Stromal cell of bone marrow (primary cell): ENCODE measurements around the gene CXCR2.
"Not testable (repeated sequence)": the region's sequence is repeated elsewhere in the genome, so short reads cannot be mapped to it uniquely, and the experiment has no call there.

Experiments
- DNase-seq: peaks from one replicate; pipeline ENCODE4 v3.0.0-alpha.2; 2012; ENCODE audit warnings: low read depth

CXCR2 gene

GRCh38 chr2:218125626-218126080 lies at the start of gene CXCR2:
TSS of gene CXCR2 (plus strand) at chr2:218126028. CDS start at chr2:218134802, 8,774 bp downstream.
- no peak for DNase-seq

- no peak for DNase-seq
These were observed 48.2 kb upstream of the CXCR2 start for GRCh38 chr2:218077464-218078216.

GRCh38 chr2:218079943-218080913 lies 45.6 kb upstream of the CXCR2 start:
- DNase-seq = no peak

GRCh38 chr2:218081063-218081462 lies 44.8 kb upstream of the CXCR2 start:
- DNase-seq = no peak

- DNase-seq = no peak
These were observed 44.1 kb upstream of the CXCR2 start for GRCh38 chr2:218081695-218082094.

- no peak for DNase-seq
These were observed 43.1 kb upstream of the CXCR2 start for GRCh38 chr2:218082586-218083351.

GRCh38 chr2:218083352-218083676 lies 42.5 kb upstream of the CXCR2 start:
- no peak for DNase-seq

- DNase-seq = no peak
These were observed 39.4 kb upstream of the CXCR2 start for GRCh38 chr2:218086478-218086877.

- no peak for DNase-seq
These were observed 36.6 kb upstream of the CXCR2 start for GRCh38 chr2:218089259-218089658.

GRCh38 chr2:218091746-218092145 lies 34.1 kb upstream of the CXCR2 start:
- no peak for DNase-seq

- no peak for DNase-seq
These were observed 31.9 kb upstream of the CXCR2 start for GRCh38 chr2:218093879-218094278.

GRCh38 chr2:218095853-218096252 lies 30.0 kb upstream of the CXCR2 start:
- no peak for DNase-seq

- no peak for DNase-seq
These were observed 27.9 kb upstream of the CXCR2 start for GRCh38 chr2:218097975-218098374.

- not testable (repeated sequence) for DNase-seq
These were observed 17.0 kb upstream of the CXCR2 start for GRCh38 chr2:218108834-218109233.

- DNase-seq = not testable (repeated sequence)
These were observed 4.0 kb upstream of the CXCR2 start for GRCh38 chr2:218121789-218122188.

GRCh38 chr2:218122286-218122685 lies 3.5 kb upstream of the CXCR2 start:
- DNase-seq = not testable (repeated sequence)

GRCh38 chr2:218123986-218124385 lies 1.8 kb upstream of the CXCR2 start:
- no peak for DNase-seq

GRCh38 chr2:218125095-218125494 lies 733 bp upstream of the CXCR2 start:
- DNase-seq = no peak

- no peak for DNase-seq
These were observed 2.2 kb downstream of the CXCR2 start for GRCh38 chr2:218127929-218128455.

GRCh38 chr2:218128781-218129457 lies 3.1 kb downstream of the CXCR2 start:
- no peak for DNase-seq

GRCh38 chr2:218129458-218130135 lies 3.8 kb downstream of the CXCR2 start:
- peak; percentile 31 for DNase-seq
